HuH-7.5 (cell line): ENCODE measurements around the gene HCN1.

Experiments used
- DNase-seq: peaks from one replicate; pipeline ENCODE4 v3.0.0; 2011; ENCODE audit warnings: low spot score

HCN1 gene

GRCh38 chr5:45288746-45289145 is 407.4 kb downstream of the HCN1 start:
- DNase-seq: no peak

- DNase-seq: no peak
Measured at GRCh38 chr5:45284436-45284835, 411.7 kb downstream of the HCN1 start.

- no peak for DNase-seq
Measured at GRCh38 chr5:45281081-45281480, 415.1 kb downstream of the HCN1 start.

GRCh38 chr5:45279109-45279508 is 417.1 kb downstream of the HCN1 start:
- DNase-seq: no peak

DNA sequence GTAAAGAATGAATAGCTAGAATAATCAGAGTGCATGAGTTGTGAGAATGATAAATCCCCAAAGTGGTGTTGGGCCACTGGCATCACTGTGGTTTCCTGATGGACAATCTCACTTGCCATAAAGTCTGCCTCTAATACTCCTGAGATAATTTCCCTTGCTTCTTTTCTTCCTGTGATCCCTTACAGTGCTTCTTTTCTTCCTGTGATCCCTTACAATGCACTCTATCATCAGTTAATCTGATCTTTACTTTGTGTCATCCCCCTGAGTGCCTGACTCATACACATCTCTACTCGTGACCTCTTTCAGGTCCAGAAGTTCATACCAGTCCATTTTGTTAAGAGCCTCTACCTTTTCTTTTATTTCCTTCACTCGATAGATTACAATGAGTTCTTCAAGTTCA is 418.3 kb downstream of the HCN1 start:
- DNase-seq: no peak

DNA sequence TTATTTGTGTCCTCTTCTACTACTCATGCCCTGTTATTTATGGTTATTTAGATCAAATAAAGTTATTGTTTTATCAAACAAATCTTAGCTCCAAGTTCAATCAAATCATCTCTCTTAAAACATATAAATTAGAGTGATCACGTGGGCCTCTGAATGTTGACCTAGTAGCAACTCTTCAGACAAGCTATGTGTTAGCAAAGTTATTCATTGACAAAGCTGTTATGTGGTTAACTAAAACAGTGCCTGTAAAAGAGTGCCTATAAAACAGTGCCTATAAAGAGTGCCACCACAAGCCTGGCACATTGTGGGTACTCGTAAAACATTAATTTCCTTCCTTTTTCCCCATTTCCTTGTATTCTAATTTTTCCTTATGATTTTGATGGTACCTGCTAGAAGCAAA is 421.9 kb downstream of the HCN1 start:
- no peak for DNase-seq

DNA sequence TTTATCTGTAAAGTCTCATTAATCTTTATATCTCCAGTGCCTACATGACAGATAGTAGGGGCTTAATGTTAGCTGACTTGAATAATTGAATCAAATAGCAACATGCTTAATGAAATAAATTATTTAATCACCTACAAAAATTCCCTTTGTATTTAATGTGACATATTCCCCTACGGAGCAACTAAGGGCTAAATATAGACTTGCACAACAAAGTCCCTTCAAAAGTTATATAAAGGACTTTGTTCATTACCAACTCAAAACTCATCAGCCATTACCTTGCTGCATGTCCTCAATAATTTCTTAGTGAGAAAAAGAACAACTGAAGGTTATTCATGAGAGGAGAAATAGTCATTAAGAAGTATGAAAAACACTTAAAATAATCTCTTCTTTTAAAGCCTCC is 424.6 kb downstream of the HCN1 start:
- DNase-seq: no peak

GRCh38 chr5:45264447-45264846 is 431.7 kb downstream of the HCN1 start:
- no peak for DNase-seq

- no peak for DNase-seq
Measured at GRCh38 chr5:45262061-45262590, 434.1 kb downstream of the HCN1 start.

DNA sequence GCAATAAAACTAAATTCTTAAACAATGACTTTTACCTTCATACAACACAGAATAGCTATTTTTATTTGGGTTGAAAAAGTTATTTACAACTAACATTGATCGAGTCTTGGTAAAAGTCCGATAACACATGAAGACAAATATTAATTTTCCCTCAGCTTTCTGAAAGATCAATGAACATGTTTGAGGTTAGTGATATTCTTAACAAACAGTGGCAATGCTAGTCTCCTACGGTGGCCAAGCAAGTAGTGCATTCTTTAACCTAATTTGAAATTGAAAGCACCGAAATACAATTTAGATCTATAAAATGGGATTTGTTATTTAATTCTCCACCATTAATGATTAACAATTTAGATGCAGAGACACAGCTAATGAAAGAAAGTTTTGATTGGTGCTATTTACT is 435.1 kb downstream of the HCN1 start:
- no peak for DNase-seq

GRCh38 chr5:45260292-45260691 is 435.9 kb downstream of the HCN1 start:
- no peak for DNase-seq

- peak; percentile 19 for DNase-seq
Measured at GRCh38 chr5:45252978-45253377, 443.2 kb downstream of the HCN1 start.

DNA sequence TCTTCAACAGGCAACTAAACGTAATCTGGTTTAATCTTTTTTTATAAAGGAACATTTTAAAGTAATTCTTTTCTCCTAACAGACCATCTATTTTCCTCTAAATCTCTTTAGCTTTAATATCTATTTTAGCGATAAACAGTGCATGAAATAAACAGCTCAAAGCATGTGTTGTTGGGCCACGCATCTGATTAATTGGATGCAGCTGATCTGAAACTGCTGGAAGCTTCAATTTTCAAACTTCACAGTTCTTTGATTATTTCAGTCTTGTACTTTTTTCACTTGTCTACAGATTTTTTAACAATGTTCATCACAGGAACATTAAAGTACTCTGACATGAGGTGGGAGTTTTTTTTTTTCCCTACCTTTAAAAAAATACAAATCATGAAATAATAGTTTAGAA is 443.6 kb downstream of the HCN1 start:
- no peak for DNase-seq

DNA sequence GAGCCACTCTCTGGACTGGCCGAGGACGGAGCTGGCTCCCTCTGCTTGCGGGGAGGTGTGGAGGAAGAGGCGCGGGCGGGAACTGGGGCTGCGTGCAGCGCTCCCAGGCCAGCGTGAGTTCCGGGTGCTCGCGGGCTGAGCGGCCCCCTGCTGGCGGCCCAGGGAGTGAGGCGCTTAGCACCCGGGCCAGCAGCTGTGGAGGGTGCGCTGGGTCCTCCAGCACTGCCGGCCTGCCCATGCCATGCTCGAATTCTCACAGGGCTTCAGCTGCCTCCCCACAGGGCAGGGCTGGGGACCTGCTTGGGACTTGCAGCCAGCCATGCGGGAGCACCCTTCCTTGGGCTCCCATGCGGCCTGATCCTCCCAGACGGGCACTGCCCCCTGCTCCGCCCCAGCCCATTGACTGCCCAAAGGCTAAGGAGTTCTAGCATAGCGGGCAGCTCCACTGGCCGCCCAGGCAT is 470.6 kb downstream of the HCN1 start:
- no peak for DNase-seq

- DNase-seq: no peak
Measured at GRCh38 chr5:45205403-45205961, 490.7 kb downstream of the HCN1 start.
